Activated naive CD4-positive, alpha-beta T cell treated with anti-CD3 and anti-CD28 coated beads for 36 hours (primary cell): ENCODE measurements around the gene SLC35E4. TPM values are rescaled to one million over a fixed set of nuclear protein-coding genes. Genes with fewer than 3 reads are reported as not detected.
A peak's percentile ranks its signal among the peaks of the same experiment; 100 is the strongest.
"Not testable (repeated sequence)": the region's sequence is repeated elsewhere in the genome, so short reads cannot be mapped to it uniquely, and the experiment has no call there.

Source experiments
- CTCF ChIA-PET: fragments of 350-600 bp; sonication (Branson Sonifier 250); formaldehyde crosslinking; loops from one replicate; lab custom pipeline; 2021; ENCODE audit warnings: antibody characterized with exemption; lab: Charles Lee
- DNase-seq: peaks from one replicate; pipeline ENCODE4 v3.0.0-alpha.2; 2020
- H3K27ac Mint-ChIP-seq: one replicate; pipeline ENCODE4 v1.8.0; 2021; ENCODE audit warnings: mild to moderate bottlenecking, mixed read lengths
- H3K27me3 Mint-ChIP-seq: one replicate; pipeline ENCODE4 v1.8.0; 2021; ENCODE audit warnings: low read depth, mixed read lengths
- H3K36me3 Mint-ChIP-seq: one replicate; pipeline ENCODE4 v1.8.0; 2021; ENCODE audit warnings: low read depth, mixed read lengths
- H3K4me1 Mint-ChIP-seq: one replicate; pipeline ENCODE4 v1.8.0; 2021; ENCODE audit warnings: low read depth, mixed read lengths
- H3K4me3 Mint-ChIP-seq: one replicate; pipeline ENCODE4 v1.8.0; 2021; ENCODE audit warnings: mild to moderate bottlenecking, moderate library complexity, mixed read lengths
- H3K9me3 Mint-ChIP-seq: one replicate; pipeline ENCODE4 v1.8.0; 2021; ENCODE audit warnings: mixed read lengths
- intact Hi-C: fragments of 100-400 bp; cut with micrococcal nuclease; formaldehyde crosslinking; loops from one replicate; pipeline ENCODE4 v1.15.1; 2023
- total RNA-seq, 2 experiments: library from RNA; stranded (reverse); gene quantifications; one replicate each; pipeline ENCODE4 v1.2.3, GENCODE V29; 2021

The SLC35E4 gene
- total RNA-seq, 2 experiments from 2014 or later, result 2.2 TPM

GRCh38 chr22:30662040-30662439, 26.5 kb downstream of the SLC35E4 start:
- intact Hi-C loops, result no loop called here
- CTCF ChIA-PET, result interaction anchor here (0.6 kb wide), 1 partner anchor 222 kb away, joined by 3 read pairs; no protein-coding TSS in a partner anchor
- H3K27ac Mint-ChIP-seq, result no peak overlapping the region
- no peak overlapping the region for H3K4me3 Mint-ChIP-seq
- H3K9me3 Mint-ChIP-seq, result no peaks in the 10 kb centered on the region
- H3K27me3 Mint-ChIP-seq, result no peaks in the 10 kb centered on the region
- peaks cover 19% of the 10 kb centered on the region for H3K36me3 Mint-ChIP-seq
- DNase-seq, result no peak
- peaks cover 13% of the 10 kb centered on the region for H3K4me1 Mint-ChIP-seq

GRCh38 chr22:30664798-30665197, 29.2 kb downstream of the SLC35E4 start:
- no peak for DNase-seq
- Mint-ChIP-seq H3K27me3 (no peaks in the 10 kb centered on the region), H3K36me3 (peaks cover 17% of the 10 kb centered on the region)

GRCh38 chr22:30665266-30665665, 29.7 kb downstream of the SLC35E4 start:
- no peaks in the 10 kb centered on the region for H3K27me3 Mint-ChIP-seq
- peaks cover 19% of the 10 kb centered on the region for H3K4me1 Mint-ChIP-seq
- H3K27ac Mint-ChIP-seq, result no peak overlapping the region
- peaks cover 14% of the 10 kb centered on the region for H3K36me3 Mint-ChIP-seq
- intact Hi-C loops, result no loop called here
- CTCF ChIA-PET, result interaction anchor here (1.0 kb wide), 1 partner anchor 90 kb away, joined by 4 read pairs; no protein-coding TSS in a partner anchor
- no peak overlapping the region for H3K4me3 Mint-ChIP-seq
- H3K9me3 Mint-ChIP-seq, result no peaks in the 10 kb centered on the region
- DNase-seq, result no peak

More at GRCh38 chr22:30664798-30665197, 29.2 kb downstream of the SLC35E4 start:
- Mint-ChIP-seq H3K9me3 (no peaks in the 10 kb centered on the region), H3K4me1 (peaks cover 19% of the 10 kb centered on the region), H3K27ac (no peak overlapping the region), H3K4me3 (no peak overlapping the region)
- intact Hi-C loops, result no loop called here
- CTCF ChIA-PET, result interaction anchor here (1.0 kb wide), 1 partner anchor 90 kb away, joined by 4 read pairs; no protein-coding TSS in a partner anchor

GRCh38 chr22:30665786-30666185, 30.2 kb downstream of the SLC35E4 start:
- Mint-ChIP-seq H3K27me3 (no peaks in the 10 kb centered on the region), H3K36me3 (peaks cover 14% of the 10 kb centered on the region), H3K9me3 (no peaks in the 10 kb centered on the region), H3K27ac (no peak overlapping the region), H3K4me1 (peaks cover 17% of the 10 kb centered on the region), H3K4me3 (no peak overlapping the region)
- intact Hi-C loops, result loop anchor here (2.0 kb wide), 1 partner anchor 29 kb away; the partner anchor contains the start of gene OSBP2
- CTCF ChIA-PET, result no interaction called here
- no peak for DNase-seq

GRCh38 chr22:30667107-30667493, 31.5 kb downstream of the SLC35E4 start:
- CTCF ChIA-PET, result no interaction called here
- peak; percentile 31 for DNase-seq
- H3K4me1 Mint-ChIP-seq, result peaks cover 17% of the 10 kb centered on the region
- H3K36me3 Mint-ChIP-seq, result peaks cover 14% of the 10 kb centered on the region
- intact Hi-C loops, result loop anchor here (1.0 to 2.0 kb wide), 5 partner anchors 18 to 88 kb away; partner anchors contain the start of genes OSBP2 and SLC35E4
- H3K27ac Mint-ChIP-seq, result peak overlapping the region; percentile 22
- H3K4me3 Mint-ChIP-seq, result peak overlapping the region; percentile 98
- H3K9me3 Mint-ChIP-seq, result no peaks in the 10 kb centered on the region
- no peaks in the 10 kb centered on the region for H3K27me3 Mint-ChIP-seq

GRCh38 chr22:30667494-30668385, 32.2 kb downstream of the SLC35E4 start, which contains the start of gene DUSP18:
DUSP18 (minus strand) TSS chr22:30667875; CDS start chr22:30664003, 3,872 bp downstream.
- Mint-ChIP-seq H3K4me1 (peaks cover 17% of the 10 kb centered on the region), H3K4me3 (peak within 1 kb of the TSS; percentile 98), H3K36me3 (peaks cover 11% of the 10 kb centered on the region), H3K9me3 (no peaks in the 10 kb centered on the region), H3K27me3 (no peaks in the 10 kb centered on the region), H3K27ac (peak within 1 kb of the TSS; percentile 22)
- intact Hi-C loops, result loop anchor here (1.0 to 2.0 kb wide), 5 partner anchors 18 to 88 kb away; partner anchors contain the start of genes OSBP2 and SLC35E4
- CTCF ChIA-PET, result interaction anchor here (0.7 to 1.2 kb wide), 2 partner anchors 21 to 24 kb away, joined by 3 to 4 read pairs; no protein-coding TSS in a partner anchor
- DNase-seq, result peak; percentile 94

- H3K36me3 Mint-ChIP-seq, result peaks cover 5% of the 10 kb centered on the region
- H3K27me3 Mint-ChIP-seq, result no peaks in the 10 kb centered on the region
- H3K9me3 Mint-ChIP-seq, result no peaks in the 10 kb centered on the region
- no peak for DNase-seq
- H3K4me1 Mint-ChIP-seq, result peaks cover 17% of the 10 kb centered on the region
- intact Hi-C loops, result no loop called here
- no peak overlapping the region for H3K27ac Mint-ChIP-seq
- CTCF ChIA-PET, result interaction anchor here (0.7 to 1.2 kb wide), 2 partner anchors 22 to 25 kb away, joined by 3 to 4 read pairs; no protein-coding TSS in a partner anchor
- peak overlapping the region; percentile 98 for H3K4me3 Mint-ChIP-seq
Measured at GRCh38 chr22:30668386-30668710, 32.8 kb downstream of the SLC35E4 start.

- DNase-seq, result no peak
- H3K27me3 Mint-ChIP-seq, result peaks cover 2% of the 10 kb centered on the region
- intact Hi-C loops, result no loop called here
- no peaks in the 10 kb centered on the region for H3K9me3 Mint-ChIP-seq
- H3K4me1 Mint-ChIP-seq, result peaks cover 14% of the 10 kb centered on the region
- H3K36me3 Mint-ChIP-seq, result no peaks in the 10 kb centered on the region
- no peak overlapping the region for H3K4me3 Mint-ChIP-seq
- H3K27ac Mint-ChIP-seq, result no peak overlapping the region
- CTCF ChIA-PET, result no interaction called here
Measured at GRCh38 chr22:30671071-30671470, 35.5 kb downstream of the SLC35E4 start.

- no peak overlapping the region for H3K4me3 Mint-ChIP-seq
- no peak for DNase-seq
- H3K4me1 Mint-ChIP-seq, result peaks cover 5% of the 10 kb centered on the region
- no peaks in the 10 kb centered on the region for H3K36me3 Mint-ChIP-seq
- intact Hi-C loops, result no loop called here
- peaks cover 4% of the 10 kb centered on the region for H3K27me3 Mint-ChIP-seq
- CTCF ChIA-PET, result interaction anchor here (0.8 kb wide), 1 partner anchor 38 kb away, joined by 3 read pairs; no protein-coding TSS in a partner anchor
- H3K9me3 Mint-ChIP-seq, result no peaks in the 10 kb centered on the region
- H3K27ac Mint-ChIP-seq, result no peak overlapping the region
Measured at GRCh38 chr22:30673136-30673535, 37.6 kb downstream of the SLC35E4 start.

GRCh38 chr22:30674482-30674881, 38.9 kb downstream of the SLC35E4 start:
- Mint-ChIP-seq H3K36me3 (no peaks in the 10 kb centered on the region), H3K9me3 (no peaks in the 10 kb centered on the region), H3K27me3 (peaks cover 6% of the 10 kb centered on the region), H3K4me1 (no peaks in the 10 kb centered on the region), H3K27ac (no peak overlapping the region), H3K4me3 (no peak overlapping the region)
- intact Hi-C loops, result no loop called here
- no peak for DNase-seq
- CTCF ChIA-PET, result interaction anchor here (0.6 kb wide), 1 partner anchor 124 kb away, joined by 5 read pairs; no protein-coding TSS in a partner anchor

GRCh38 chr22:30675436-30675835, 39.9 kb downstream of the SLC35E4 start:
- intact Hi-C loops, result no loop called here
- Mint-ChIP-seq H3K9me3 (no peaks in the 10 kb centered on the region), H3K4me3 (no peak overlapping the region), H3K27me3 (peaks cover 6% of the 10 kb centered on the region), H3K27ac (no peak overlapping the region), H3K4me1 (no peaks in the 10 kb centered on the region), H3K36me3 (no peaks in the 10 kb centered on the region)
- no peak for DNase-seq
- CTCF ChIA-PET, result no interaction called here

GRCh38 chr22:30676565-30676964, 41.0 kb downstream of the SLC35E4 start:
- H3K9me3 Mint-ChIP-seq, DNase-seq, intact Hi-C loops, H3K4me3 Mint-ChIP-seq, H3K27ac Mint-ChIP-seq, H3K36me3 Mint-ChIP-seq, CTCF ChIA-PET, H3K4me1 Mint-ChIP-seq, H3K27me3 Mint-ChIP-seq: not testable (repeated sequence)
